NCI-H146 (cell line): ENCODE results near the gene SPTBN1.
"Not testable (repeated sequence)": the region's sequence is repeated elsewhere in the genome, so short reads cannot be mapped to it uniquely, and the experiment has no call there.

Experiments used
- DNase-seq: peaks from one replicate; lab custom pipeline; 2025; lab: John Stamatoyannopoulos, UW

SPTBN1 gene

DNA sequence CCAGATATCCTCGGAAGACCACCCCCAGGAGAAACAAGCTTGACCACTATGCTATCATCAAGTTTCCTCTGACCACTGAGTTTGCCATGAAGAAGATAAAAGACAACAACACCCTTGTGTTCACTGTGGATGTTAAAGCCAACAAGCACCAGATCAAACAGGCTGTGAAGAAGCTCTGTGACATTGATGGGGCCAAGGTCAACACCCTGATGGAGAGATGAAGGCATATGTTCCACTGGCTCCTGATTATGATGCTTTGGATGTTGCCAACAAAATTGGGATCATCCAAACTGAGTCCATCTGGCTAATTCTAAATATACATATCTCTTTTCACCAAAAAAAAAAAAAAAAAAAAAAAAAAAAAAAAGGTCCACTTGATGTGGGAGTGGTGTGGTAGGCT is 73.4 kb downstream of the SPTBN1 start:
- not testable (repeated sequence) for DNase-seq

DNA sequence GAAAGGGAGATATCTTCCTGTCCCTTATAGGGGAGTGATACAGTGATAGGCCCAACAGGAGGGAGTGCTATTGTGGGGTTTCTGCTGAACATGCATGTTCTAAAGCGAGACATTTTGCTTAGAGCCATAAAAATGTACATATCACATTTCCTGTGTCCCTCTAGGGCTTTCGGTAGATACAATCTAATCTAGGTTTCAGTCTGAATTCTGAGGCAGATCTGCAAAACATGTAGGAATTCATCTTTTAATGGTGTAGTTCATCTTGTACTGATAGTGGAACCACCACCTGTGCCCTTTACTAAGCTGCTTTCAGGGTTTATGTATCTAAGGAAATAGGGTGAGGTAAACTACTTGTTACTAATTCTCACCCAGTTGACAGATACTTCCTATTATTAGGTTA is 73.8 kb downstream of the SPTBN1 start:
- DNase-seq = no peak

DNA sequence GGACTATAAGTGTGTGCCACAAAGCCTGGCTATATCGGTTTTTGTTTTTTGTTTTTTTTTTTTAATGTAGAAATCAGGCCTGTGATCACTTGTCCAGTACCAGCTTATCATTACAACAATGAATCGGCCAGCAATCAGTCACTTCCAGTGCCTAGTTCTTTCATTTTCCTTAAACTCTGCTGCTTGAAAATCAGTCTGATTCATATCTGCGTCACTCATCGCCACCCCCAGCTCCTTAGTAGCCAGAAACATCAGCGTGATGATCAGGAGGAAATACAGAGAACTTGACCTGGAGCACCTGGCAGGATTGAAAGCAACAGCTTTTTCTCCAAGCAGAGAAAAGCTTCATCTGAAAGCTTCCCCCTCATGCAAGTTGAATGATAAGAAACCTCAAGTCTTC is 75.4 kb downstream of the SPTBN1 start:
- no peak for DNase-seq

DNA sequence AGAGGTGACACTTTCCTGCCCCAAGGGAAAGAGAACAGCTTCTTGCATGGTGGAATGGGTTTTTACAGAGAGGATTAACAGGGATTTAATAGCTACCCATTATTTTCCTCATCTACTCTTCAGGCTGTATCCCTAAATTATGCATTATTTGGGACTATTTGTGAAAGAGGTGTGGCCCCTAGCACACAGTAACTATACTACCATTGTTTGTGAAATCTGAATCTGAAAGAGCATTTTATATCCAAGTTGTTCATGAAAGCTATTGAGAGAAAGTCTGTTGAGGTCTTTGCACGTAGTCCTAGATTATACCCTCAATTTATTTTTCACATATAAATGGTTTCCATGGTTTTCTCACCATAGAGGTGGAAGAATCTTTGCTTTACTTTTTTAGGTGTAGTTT is 78.1 kb downstream of the SPTBN1 start:
- no peak for DNase-seq

DNA sequence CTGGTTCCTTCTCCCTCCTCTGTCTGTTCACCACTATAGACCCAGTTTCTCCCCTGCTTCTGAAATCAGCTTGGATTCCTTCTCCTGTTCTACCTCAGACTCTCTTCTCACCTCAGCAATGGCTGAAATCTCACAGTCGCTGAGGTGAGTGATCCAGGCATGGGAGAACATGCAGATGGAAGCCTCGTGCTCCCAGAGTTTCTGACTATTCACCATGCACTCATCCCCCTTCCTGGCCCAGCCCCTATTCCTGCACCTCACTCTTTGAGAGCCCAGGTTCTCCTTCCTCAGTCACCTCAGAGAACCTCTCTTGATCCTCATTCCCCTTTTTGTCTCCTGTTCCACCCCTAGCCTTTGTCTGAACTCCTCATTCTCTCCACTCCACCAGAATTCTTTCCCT is 78.5 kb downstream of the SPTBN1 start:
- no peak for DNase-seq

DNA sequence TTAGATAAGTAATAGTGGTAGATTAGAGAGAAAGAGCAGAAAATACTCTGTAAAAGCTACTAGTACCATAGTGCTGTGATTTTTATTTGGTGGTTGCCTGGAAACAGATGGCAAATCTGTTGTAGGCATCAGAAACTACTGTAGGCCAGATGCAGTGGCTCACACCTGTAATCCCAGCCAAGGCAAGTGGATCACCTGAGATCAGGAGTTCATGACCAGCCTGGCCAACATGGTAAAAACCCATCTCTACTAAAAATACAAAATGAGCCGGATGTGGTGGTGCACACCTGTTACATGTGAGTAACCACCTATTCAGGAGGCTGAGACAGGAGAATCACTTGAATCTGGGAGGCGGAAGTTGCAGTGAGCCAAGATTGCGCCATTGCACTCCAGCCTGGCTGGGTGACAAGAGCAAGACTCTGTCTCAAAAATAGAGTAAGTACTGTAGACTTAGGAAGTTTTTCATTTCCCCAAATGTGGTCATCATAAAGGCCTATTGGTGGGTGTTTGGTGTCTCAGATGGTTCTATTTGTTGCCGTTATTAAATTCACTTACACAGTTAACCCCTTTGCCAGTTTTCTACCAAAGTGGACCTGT is 79.6 kb downstream of the SPTBN1 start:
- no peak for DNase-seq

DNA sequence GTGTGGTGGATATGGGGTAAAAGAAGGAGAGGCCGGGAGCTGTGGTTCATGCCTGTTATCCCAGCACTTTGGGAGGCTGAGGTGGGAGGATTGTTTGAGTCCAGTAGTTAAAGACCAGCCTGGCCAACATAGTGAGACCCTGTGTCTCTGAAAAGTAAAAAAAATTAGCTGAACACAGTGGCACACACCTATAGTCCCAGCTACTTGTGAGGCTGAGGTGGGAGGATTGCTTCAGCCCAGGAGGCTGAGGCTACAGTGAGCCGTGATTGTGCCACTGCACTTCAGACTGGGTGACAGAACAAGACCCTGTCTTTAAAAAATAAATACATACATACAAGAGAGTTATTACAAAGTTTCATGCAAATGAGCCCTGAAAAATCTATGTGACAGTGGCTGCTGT is 80.6 kb downstream of the SPTBN1 start:
- no peak for DNase-seq

DNA sequence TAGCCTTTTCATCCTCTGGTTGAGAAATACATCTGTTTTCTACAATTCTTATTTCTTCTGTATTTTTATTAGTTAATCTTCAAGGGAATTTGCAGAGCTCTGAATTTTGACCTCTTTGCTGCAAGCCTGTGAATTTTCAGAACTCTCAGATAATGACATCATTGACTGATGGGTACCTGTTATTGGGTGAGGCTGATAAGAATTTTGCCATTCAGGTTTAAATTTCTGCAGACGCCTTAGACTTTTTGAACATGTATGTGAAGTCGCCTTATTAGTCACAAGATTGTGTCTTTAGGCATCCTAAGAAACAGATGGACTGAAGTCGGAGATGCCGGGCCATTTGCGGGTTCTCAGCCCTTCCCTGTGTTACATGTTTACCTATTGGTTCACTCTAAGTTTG is 82.4 kb downstream of the SPTBN1 start:
- no peak for DNase-seq

DNA sequence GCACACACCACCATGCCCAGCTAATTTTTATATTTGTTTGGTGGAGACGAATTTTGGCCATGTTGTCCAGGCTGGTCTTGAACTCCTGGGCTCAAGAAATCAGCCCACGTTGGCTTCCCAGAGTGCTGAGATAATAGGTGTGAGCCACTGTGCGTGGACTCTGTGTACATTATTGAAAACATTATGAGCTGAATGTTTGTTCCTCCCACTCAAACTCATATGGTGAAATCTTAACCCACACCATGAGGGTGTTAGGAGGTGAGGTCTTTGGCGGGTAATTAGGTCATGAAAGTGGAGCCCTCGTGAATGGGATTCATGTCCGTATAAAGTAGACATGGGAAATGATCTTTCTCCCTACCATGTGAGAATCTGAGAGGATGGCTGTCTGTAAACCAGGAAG is 83.6 kb downstream of the SPTBN1 start:
- no peak for DNase-seq

DNA sequence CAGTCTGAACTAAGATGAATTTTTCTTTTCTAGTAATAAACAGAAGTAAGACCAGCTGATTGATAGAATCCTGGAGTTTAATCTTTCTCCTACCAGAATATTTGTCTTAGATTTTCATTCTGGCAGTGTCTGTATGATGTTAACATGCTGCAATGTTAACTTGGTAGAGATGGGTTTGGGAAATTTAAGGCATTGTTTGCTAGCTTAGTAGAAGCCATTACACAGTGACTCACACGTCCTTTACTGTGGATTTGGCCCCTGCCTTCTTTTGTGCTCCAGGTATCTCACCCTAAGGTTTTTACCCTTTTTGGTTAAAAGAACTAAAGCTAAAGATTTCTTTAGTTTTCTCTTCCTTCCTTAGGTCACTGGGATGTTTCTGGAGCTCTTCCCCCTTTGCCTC is 84.1 kb downstream of the SPTBN1 start:
- DNase-seq = no peak

DNA sequence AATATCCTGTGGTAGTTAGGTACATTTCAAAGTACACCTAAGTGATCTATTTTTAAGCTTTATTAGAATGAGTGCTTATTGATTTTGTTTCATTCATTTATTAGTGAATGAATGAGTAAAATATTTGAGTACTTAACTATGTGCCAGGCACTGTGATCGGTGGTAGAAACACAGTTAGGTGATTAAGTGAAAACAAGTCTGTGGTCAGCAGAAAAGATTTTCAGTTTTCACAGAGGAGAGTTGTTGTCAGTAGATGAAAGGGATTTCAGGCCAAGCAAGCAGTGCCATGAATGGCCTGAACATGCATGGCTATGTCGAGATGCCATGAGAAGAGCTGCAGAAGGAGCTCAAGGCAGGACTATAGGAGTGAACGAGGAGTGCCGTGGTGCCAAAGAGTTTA is 85.9 kb downstream of the SPTBN1 start:
- DNase-seq = no peak

DNA sequence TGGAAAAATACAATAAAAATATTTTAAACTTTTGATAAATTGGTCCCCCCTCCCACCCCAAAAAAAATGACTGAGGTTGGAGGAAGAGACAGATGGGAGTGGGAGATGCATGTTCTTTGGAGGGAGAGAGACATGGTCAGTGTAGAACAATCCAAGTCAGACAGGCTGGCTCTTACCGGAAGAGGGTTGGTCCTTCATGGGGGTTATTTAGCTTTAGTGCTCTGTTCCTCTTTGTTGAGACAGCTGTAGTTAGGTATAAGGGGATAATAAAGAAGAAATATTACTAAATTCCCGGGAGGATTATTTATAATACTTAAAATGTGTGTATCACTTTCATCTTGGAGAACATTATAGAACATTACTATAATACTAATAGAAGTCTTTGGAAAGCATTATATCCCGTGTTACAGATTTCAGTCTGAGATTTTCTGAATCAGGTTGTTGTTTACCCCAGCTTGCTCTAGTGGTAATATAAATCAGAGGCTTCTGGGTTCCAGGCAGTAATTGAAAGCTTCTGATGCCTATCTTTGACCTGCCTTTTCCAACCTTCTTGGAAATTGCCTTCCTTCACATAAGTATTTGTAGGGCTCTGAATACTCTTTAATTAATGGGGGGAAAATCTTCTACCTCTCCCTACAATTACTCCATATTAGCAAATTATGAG is 87.7 kb downstream of the SPTBN1 start:
- no peak for DNase-seq

DNA sequence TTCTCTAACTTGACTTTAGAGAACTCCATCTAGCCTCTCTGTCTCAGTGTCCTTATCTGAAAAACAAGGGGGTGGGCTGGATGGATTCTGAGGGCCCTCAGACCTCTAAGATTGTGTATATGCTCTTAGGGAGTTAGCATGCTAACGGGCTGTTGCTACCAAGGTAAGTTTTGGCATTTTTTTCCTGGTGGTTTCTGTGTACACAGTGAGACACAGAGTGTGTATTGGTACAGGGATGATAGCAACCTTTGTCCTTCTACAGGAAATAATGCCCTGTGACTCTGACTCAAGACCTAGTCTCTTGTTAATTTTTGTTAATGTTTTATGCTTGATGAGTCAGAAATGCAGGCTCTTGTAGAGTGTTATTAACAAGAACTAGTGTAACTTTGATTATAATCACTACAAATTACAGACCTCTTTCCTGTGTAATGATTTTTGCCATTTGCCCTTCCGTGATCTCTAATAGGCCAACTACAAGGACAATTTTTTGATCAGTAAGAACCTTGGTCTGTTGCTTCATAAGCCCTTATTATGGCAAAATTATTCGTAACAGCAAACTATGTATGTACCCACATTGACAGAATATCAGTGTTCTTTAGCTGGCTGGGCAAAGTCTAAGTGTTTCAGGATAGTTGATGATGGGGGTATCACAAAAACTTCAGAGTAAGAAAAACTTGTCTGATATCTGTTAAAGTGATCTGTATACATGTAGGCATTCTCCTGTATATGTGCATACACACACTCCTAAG is 89.7 kb downstream of the SPTBN1 start:
- DNase-seq = peak; percentile 6

DNA sequence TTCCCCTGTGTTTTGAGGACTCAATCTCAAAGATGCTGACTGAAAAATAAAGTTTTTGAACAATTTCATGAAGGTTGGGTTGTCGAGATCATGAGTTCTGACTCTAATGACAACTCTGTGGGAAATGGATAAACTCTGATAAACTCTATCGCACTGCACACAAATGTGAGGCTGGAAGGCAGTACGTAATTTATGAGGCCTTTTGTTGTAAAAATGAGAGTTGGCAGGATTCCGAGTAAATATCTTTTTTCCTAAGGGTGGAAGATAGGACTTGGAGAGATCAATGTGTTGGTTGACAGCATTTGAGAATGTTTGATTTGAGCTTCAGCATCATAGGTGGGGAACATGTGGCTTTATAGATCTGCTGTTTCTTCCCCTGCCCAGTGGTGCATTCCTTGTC is 90.4 kb downstream of the SPTBN1 start:
- DNase-seq = peak; percentile 55

DNA sequence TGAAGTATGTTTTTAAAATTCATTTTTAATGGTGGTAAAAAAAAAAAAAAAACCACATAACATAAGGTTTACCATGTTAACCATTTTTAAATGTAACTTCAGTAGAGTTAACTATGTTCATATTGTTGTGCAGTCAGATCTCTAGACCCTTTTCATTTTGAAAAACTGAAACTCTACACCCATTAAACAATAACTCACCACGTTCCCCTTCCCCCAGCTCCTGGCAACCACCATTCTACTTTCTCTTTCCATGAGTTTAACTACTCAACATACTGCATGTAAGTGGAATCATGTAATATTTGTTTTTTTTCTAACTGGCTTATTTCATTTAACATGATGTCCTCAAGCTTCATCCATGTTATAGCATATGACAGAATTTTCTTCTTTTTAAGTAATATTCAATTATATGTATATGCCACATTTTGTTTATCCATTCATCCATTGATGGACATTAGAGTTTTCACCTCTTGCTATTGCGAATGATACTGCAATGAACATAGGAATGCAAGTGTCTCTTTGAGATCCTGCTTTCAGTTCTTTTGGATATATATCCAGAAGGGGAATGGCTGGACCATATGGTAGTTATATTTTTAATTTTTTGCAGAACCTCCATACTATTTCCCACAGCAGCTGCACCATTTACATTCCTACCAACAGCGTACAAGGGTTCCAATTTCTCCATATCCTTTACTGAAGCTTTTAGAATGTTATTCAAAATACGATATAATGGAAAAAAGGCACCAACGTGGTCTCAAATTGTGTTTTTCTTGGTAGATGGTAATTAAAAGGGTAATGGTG is 91.0 kb downstream of the SPTBN1 start:
- no peak for DNase-seq

DNA sequence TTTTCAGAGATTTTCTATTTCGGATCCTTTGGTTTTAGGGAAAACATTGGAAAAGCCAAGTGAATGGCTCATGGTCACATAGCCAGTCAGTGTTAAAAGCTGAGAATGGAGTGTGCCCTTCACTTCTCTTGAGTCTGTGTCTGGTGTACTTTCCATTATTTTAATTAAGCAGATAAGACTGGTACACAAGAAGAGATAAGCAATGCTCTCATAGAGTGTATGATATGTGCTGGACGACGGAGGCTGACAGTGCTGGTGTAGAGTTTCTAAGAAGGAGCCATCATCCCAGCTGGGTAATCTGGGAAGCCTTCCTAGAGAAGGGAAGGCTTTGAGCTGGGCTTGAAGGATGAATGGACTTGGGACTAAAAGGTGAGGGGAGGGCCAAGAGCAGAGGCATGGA is 93.3 kb downstream of the SPTBN1 start:
- DNase-seq = no peak

DNA sequence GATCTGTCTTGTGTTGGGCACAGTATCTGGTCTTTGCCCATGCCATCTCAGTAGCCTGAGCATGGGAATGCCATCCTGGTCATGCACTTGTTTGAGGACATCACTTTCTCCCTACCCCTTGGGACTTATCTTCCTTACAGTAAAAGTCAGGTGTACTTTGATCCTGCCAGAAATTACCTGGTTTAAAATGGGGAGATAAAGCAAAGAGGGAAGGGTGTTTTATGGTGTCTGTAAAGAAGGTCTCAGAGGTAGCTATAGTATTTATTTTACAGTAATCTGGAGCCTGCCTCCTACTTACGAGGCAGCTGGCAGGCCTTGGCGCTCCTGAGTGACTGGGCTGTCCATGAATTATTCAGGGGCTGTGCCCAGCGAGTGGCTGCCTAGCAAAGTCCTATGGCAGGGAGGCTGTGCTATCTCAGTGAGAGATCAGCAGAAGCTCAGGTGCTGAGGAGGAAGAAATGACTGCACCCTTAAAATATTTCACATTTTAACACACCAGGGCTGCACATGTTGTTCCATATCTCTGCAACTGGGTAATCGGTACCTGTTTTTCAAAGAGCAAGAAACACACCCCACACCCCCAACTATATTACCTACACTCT is 93.9 kb downstream of the SPTBN1 start:
- DNase-seq = no peak

DNA sequence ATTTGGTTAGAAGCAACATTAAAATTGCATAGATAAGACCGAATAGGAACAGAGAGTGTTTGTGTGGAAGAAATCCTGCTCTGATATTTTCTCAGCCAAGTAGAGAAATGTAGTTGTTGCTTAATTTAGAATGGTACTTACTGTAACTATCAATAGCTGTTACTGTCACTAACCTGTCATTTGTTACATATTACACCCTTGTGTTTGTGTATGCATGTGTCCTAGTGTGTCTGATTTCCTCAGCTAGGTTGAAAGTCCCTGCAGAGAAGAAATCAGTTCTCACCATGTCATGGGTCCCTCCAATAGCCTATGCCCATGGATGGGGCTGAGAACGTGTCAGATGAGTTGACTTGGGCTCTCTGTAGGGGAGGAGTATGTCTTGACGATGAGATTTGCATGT is 94.4 kb downstream of the SPTBN1 start:
- DNase-seq = no peak

DNA sequence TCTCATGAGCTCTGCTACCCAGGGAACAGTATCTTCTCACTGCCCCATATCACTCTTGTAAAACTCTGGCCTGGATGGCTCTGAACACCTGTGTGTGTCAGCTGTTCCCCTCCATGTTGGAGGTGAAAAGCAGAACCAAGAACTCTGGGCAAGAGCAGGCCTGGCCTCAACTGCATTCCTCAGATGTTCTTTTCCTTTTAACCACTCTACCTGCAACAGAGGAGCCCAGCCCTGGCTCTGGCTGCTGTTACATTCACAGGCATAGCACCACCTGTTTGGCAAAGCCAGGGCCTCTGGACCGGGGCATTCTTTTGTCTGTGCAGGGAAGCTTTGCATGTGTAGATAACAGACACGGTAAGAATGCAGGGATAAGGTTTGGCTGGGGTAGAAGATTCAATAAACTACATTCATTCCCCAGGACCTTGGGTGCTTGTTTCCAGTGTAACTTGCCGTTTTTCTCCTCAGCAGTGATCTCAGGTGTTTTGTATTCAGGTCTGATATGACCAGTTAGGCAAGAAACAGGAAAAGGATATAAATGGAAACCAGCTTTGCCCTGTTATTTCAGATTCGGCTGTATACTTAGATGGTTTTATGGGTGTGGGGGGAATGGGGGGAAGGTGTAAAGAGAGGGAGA is 95.1 kb downstream of the SPTBN1 start:
- DNase-seq = no peak

DNA sequence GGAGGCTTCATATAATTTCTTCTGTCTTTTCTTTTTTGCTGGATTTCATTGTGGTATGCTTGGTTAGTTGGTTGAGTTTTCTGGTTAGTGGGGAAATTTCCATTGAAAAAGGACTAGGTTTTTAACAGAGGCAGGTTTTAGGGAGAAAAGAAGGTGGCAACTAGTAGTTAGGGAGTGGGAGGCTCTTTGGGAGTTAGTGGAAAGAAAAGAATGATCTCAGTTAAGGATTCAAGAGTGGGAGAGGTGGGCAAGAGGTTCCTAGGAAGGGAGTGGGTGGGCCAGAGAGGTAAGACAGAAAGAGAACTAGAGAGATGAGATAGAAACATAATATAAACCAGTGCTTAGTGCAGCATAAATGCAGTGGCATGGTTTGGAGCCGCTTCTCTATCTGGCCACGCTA is 96.9 kb downstream of the SPTBN1 start:
- DNase-seq = no peak

DNA sequence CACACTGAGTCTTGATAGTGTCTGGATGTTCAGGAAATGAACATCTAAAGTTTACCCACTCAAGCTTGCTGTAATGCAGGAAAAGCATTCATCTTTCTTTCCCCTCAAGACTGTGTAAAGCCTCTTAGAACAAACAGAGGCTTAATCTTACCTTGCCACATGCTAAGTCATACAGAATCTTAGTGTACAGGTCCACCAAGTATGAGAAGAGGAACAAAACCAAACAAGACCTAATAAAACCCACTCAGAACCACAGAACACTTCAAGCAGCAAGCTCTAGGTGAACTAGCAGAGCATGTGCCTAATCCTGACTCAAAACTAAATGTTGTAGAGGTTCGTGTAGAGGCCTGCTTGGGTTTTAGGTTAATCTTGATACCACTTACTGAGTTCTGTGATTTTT is 97.6 kb downstream of the SPTBN1 start:
- no peak for DNase-seq

DNA sequence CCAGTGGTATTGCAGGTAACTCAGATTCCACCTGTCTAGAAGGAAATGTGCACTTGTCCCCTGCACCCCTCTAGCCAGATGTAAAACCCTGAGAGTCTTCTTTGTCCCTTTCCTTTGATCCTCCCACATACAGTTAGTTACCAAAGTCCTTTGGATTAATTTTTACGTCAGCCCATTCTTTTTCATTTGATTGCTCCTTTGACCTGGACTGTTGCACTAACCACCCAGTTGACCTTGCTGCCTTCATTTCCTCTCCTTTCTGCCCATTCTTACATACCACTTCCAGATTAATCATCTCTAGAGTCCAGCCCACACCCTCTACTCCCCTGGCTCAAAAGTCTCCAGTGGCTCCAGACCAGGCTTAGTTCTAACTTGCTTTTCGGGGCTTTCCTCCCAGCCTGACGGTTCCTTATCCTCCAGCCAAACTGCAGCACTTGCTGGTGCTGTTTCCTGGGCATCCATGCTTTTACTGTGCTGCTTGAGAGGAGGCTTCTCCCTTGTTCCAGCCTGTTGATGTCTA is 99.3 kb downstream of the SPTBN1 start:
- no peak for DNase-seq
